CD4-positive, alpha-beta T cell treated with Interferon alpha-2 for 1 hour (primary cell): ENCODE measurements around the gene LRP5.
"Not testable (repeated sequence)": the region's sequence is repeated elsewhere in the genome, so short reads cannot be mapped to it uniquely, and the experiment has no call there.

ENCODE experiments used
- DNase-seq, 2 donors: peaks; one replicate each; pipeline ENCODE4 v3.0.0-alpha.2; 2020 to 2022

Gene LRP5

DNA sequence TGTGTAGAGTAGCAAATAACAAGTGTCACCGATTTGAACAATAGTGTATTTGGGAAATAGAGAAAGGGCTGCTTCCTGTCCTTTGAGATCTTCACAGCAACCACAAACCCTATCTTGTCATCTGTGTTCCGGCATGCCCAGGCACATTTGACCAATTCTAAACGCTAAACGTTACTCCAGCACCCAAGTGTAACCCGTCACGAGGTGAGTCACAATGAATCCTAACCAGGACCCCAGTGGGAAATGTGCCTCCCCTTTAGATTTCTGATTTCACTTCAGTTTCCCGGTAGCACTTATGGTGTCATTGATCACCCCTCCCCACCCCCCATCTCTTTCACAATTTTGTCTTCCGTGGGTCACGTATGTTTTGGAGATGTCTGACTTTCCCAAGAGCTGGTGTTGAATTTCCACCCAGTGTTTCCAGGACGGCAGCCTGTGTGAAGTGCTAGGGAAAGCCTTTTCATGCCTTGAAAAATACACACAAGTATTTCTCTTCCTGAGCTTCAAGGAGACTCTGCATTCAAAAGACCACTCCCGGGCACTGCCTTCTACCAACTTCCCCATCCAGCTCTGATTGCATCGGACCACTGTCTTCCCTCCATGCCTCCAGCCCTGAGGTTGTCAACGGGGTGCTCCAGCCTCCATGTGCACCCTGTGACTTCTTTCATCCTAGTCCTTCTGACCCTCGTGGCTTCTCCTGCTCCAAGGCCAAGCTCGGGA is 30.1 kb upstream of the LRP5 start:
- DNase-seq: peak; percentile 72 to 76

- no peak for DNase-seq
Measured at GRCh38 chr11:68282861-68283230, 29.5 kb upstream of the LRP5 start.

DNA sequence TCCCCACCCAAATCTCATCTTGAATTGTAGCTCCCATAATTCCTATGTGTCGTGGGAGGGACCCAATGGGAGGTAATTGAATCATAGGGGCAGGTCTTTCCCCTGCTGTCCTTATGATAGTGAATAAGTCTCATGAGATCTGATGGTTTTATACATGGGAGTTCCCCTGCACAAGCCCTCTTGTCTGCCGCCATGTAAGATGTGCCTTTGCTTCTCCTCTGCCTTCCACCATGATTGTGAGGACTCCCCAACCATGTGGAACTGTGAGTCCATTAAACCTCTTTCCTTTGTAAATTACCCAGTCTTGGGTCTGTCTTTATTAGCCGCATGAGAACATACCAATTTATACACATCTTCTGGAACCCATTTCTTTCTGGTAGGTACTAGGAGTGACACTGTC is 27.8 kb upstream of the LRP5 start:
- not testable (repeated sequence) for DNase-seq

GRCh38 chr11:68287419-68287818 is 25.0 kb upstream of the LRP5 start:
- no peak for DNase-seq

- no peak for DNase-seq
Measured at GRCh38 chr11:68289456-68289855, 22.9 kb upstream of the LRP5 start.

DNA sequence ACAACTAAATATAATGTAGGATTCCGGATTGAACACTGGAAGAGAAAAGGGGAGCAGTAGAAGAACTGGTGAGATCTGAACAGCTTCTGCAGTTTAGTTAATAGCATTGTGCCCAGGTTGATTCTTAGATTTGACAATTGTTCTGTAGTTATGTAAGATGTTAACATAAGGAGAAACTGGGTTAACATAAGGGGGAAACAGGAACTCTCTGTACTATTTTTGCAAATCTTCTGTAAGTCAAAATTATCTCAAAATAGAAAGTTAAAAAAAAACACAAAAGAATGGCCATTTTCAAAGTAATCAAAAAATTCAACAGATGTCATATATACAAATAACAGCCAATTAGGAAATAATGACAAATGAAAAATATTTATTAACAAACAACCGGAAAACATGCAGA is 18.7 kb upstream of the LRP5 start:
- no peak for DNase-seq

DNA sequence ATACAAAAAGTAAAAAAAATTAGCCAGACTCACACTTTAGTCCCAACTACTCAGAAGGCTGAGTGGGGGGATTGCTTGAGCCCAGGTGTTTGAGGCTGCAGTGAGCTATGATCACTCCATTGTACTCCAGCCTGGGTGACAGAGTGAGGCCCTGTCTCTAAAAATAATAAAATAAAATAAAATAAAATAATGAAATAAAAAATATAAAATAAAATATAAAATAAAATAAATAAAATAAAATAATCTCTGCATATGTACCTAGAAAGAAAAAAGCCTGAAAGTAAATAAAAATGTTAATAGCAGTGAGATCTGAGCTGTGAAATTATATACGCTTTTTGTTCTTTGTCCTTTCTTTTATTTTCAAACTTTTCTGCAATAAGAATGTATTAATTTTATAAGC is 17.1 kb upstream of the LRP5 start:
- DNase-seq: no peak

DNA sequence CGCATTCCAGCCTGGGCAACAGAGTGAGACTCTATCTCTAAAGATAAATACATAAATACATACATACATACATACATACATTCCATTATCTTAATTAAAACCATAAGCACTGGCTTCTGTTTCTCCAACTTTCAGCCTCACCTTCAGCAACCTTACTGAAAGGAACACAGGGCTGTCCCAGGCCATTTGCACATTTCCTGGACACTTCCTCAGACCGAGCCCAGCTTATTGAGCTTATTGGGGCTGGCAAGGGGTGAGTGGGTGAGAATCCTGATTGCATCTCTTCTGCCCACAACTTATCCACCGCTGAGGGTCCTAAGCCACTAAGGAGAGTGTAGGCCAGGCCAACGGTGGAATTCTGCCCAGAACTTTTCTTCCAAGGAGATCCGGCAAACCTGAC is 16.5 kb upstream of the LRP5 start:
- DNase-seq: no peak

DNA sequence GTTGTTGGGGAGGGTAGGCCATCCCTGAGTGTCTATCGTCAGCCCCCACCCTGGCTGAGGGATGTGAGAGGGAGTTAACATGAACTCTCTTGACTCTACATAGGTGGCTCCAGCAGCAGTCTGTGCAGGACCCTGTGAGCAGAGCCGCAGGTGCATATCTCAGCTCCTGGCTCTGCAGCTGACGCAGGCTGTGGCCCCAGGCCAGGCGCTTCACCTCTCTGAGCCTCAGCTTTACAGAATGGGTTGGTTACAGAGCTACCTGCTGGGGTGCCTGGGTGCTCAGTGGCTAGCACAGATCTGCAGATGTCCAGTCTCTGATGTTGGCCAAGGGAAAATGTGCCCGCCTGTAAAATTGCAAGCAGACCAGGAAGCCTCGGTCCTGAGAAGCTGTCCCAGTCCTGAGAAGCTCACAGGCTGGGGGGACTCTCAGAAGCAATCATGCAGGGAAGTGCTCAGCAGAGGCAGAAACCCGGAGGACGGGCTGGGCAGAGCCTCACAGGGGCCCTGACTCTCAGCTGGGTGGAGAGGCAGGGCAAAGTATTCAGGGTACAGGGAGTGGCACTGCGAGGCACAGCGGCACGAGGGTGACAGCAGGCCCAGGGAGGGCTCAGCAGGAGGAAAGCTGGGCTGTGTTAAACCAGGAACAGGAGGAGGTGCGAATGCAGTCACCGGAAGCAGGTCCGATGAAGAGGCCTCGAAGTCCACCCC is 15.9 kb upstream of the LRP5 start:
- no peak for DNase-seq

DNA sequence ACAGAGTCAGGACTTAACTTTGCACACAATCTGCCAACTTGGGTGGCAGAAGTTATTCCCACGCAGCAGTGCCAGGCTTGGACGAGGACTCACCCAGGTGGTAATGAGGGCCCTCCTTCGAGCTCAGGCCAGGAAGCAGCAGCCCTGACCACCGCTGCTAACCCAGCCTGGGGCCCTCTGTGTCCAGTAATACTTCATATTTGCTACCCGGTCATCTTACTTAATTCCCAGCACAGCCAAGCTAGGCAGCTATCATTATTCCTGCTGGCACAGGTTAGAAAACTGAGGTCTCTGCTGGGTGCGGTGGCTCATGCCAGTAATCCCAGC is 15.4 kb upstream of the LRP5 start:
- DNase-seq: no peak

DNA sequence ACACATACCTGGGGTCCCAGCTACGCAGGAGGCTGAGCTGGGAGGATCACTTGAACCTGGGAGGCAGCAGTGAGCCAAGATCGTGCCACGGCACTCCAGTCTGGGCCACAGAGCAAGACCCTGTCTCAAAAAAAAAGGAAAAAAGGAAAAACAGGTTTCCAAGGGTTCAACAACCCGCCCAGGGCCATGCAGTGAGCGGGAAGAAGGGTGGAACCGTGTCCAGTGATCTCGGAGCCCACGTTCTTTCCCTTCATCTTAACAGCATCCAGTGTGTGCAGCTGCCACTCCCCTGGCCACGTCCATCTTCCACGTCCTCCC is 14.9 kb upstream of the LRP5 start:
- DNase-seq: no peak

DNA sequence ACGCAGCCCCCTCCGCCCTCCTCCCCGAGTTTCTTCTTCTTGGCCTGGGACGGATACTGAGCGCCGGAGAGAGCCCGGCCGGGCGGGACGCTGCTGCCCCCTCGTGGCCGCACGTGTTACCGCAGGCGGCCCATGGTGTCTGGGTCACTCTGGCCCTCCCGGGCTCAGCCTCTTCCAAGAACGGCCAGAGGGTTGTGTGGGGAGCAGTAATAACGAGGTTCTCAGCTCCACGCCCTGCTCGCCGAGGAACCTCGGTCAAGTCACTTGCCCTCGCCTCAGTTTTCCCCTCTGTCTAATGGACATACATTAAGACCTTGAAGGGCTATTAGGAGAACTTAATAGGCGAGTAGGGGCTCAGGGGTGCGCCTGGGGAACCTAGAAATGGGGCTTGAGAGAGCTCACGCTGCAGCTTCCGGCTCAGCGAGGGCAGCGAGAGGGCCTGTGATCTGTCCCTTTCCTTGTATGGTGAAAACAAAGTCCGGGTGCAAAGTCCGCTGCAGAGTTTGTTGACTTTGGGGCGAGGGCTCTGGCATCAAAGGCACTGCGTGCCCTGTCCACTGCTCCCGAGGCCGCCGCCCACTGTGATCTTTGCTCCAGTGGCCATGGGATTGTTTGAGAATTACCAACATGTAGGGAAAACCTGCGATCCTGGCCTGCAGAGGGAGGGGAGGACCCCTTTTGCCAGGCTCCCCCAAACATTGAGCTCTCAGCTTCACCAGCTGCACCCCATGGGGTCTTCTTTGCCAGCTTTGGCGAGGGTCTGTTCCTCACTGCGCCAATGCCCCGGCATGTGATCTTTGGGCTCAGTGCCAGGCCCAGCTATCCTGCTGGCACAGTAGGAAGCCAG is 14.4 kb upstream of the LRP5 start:
- DNase-seq: peak; percentile 74 to 77

- DNase-seq: no peak
Measured at GRCh38 chr11:68298659-68299516, 13.5 kb upstream of the LRP5 start.

GRCh38 chr11:68299517-68299879 is 12.9 kb upstream of the LRP5 start:
- DNase-seq: not testable (repeated sequence)

DNA sequence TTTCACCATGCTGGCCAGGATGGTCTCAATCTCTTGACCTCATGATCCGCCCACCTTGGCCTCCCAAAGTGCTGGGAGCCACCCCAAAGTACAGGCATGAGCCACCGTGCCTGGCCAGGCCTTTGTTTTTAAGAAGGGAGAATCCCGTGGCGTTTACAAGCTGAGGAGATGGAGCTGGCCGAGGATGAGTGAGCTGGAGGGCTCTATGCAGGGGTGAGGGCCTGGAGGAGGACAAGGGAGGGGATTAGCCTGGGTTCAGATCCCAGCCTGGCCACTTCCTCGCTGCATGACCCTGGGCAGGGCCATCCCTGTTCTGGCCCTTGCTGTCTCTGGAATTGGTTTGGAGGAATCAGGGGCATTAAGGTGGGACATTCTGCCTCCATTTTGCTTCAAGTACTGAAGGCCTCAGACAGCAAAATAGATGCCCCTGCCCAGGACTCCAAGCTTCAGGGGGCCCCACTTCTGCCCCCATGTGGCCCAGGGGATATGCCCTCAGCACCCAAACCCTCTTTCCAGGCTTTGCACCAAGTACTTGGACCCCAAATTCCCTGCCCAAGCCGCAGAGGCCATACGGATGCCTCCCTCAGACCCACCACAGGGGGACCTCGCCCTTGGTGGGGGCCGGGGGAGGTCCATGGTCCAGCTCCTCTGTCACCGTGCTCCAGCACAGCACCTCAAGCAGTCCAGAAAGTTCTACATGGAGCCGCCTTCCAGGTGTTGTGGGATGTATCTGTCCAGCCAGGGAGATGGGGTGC is 12.1 kb upstream of the LRP5 start:
- no peak for DNase-seq

- DNase-seq: no peak
Measured at GRCh38 chr11:68302256-68302655, 10.1 kb upstream of the LRP5 start.

DNA sequence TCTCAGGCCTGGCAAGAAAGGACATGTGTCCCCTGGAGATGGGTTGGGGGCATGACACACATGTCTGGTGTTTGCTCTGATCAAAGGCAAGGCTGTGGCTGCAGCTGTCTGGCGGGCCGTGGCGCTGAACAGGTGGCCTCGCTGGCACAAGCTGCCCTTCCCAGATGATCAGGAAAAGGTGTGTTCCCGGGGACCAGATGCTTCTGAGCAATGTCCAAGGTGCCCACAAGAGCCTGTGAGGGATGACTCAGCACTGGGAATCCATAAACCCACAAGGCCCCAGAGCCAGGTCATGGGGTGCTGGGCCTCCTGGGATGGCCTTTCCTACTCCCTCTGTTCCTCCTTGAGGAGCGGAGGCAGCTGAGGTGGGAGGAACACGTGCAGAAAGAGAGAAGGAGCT is 9.7 kb upstream of the LRP5 start:
- no peak for DNase-seq

DNA sequence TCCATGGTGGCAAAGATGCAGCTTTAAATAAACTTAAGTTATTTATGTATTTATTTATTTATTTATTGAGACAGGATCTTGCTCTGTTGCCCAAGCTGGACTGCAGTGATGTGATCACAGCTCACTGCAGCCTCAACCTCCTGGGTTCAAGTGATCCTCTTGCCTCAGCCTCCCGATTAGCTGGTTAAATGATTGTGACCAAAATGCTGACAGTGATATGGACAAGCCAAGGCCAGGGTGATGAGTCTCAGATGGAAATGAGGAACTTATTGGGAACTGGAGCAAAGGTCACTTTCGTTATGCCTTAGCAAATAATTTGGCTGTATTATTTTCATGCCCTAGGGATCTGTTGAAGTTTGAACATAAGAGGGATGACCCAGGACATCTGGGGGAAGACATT is 9.3 kb upstream of the LRP5 start:
- DNase-seq: no peak

GRCh38 chr11:68303982-68304780 is 8.2 kb upstream of the LRP5 start:
- DNase-seq: no peak

DNA sequence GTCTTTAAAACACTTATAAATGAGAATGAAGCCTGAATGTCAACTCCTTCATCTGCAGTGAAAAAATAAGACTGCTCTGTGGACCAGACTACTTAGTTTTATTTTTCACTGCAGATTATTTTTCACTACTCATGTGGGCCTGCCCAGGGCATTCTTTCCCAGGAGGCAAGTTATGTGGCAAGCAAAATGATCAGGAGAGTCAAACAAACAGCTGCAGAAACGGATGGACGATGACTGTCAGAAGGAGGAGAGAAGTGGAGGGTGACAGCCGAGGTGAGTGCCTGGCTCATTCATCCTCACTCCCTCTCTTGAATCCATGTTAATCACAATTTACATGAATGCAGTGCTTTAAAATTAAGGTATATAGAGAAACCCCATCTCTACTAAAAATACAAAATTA is 5.8 kb upstream of the LRP5 start:
- DNase-seq: no peak

GRCh38 chr11:68308068-68308467 is 4.3 kb upstream of the LRP5 start:
- DNase-seq: no peak
